HepG2 (cell line): ENCODE results near the gene KIAA1217. TPM values are rescaled to one million over a fixed set of nuclear protein-coding genes. Genes with fewer than 3 reads are reported as not detected.

Experiments
- ATAC-seq: fragments of 200-7000 bp; cut with Tn5 transposase; 3 replicates; pipeline ENCODE4 v1.9.1; 2020; ENCODE audit warnings: mild to moderate bottlenecking, moderate library complexity
- BruUV-seq: library from RNA; stranded (reverse); fragments of 400-500 nt; replicated peaks from 2 replicates; lab custom pipeline; 2021; lab: Mats Ljungman, UMichigan
- CTCF ChIA-PET: fragments of 300-600 bp; formaldehyde crosslinking; extraction: SDS; loops from one replicate; lab custom pipeline; 2021; ENCODE audit warnings: low total read pairs, inconsistent platforms, low intra/inter-chr PET ratio; lab: Yijun Ruan, JAX
- POLR2A ChIA-PET: fragments of 350-600 bp; sonication (Branson Sonifier 250); formaldehyde crosslinking; loops from one replicate; lab custom pipeline; 2020; ENCODE audit warnings: antibody characterized with exemption, inconsistent platforms; lab: Yijun Ruan, JAX
- DNase-seq: peaks from one replicate; pipeline ENCODE4 v3.0.0-alpha.2; 2015; ENCODE audit warnings: low spot score
- FAIRE-seq: peaks from 3 replicates; lab custom pipeline; 2011; peaks lifted over from hg19 to GRCh38; lab: Jason Lieb, UNC
- H2AFZ ChIP-seq: one replicate; pipeline ENCODE4 v1.6.1; 2011; ENCODE audit warnings: low read length, inconsistent platforms
- H3K27ac ChIP-seq: fragments of 300-600 bp; 3 replicates; pipeline ENCODE4 v1.8.0; 2011; ENCODE audit warnings: mixed run types, mild to moderate bottlenecking, mixed read lengths, low read length, inconsistent platforms; ENCODE audit not compliant: insufficient read depth; ENCODE audit errors: extremely low read length
- H3K27me3 ChIP-seq, 2 experiments: fragments of 200-600 bp in 1 of 2; 2 replicates in 1 of 2; 3 replicates in 1 of 2; pipeline versions ENCODE4 v1.6.0 to v1.8.0; 2011; ENCODE audit warnings: low read length in 2 of 2, mild to moderate bottlenecking in 2 of 2, moderate library complexity in 2 of 2, inconsistent platforms in 1 of 2; ENCODE audit not compliant: insufficient read depth in 2 of 2, control insufficient read depth in 1 of 2
- H3K36me3 ChIP-seq, 2 experiments: fragments of 200-600 bp in 1 of 2; replicated peaks in 1 of 2; 2 replicates in 1 of 2; 3 replicates in 1 of 2; pipeline versions ENCODE4 v1.5.1 to v1.8.0; 2011; ENCODE audit warnings: low read length in 2 of 2, inconsistent platforms in 1 of 2; ENCODE audit not compliant: insufficient read depth in 2 of 2, control insufficient read depth in 1 of 2
- H3K4me1 ChIP-seq: 2 replicates; pipeline ENCODE4 v1.5.1; 2012; ENCODE audit warnings: low read length, inconsistent platforms; ENCODE audit not compliant: insufficient read depth
- H3K4me2 ChIP-seq: 2 replicates; pipeline ENCODE4 v1.6.0; 2011; ENCODE audit warnings: low read depth, low read length, inconsistent platforms
- H3K4me3 ChIP-seq, 3 experiments: fragments of 200-600 bp in 1 of 3; sonication (generic), shearing (Covaris generic) in 1 of 3; replicated peaks in 1 of 3; 2 replicates each; pipeline ENCODE4 v1.5.1; 2011 to 2016; ENCODE audit warnings: low read length in 3 of 3, inconsistent platforms in 2 of 3, low read depth in 2 of 3, mild to moderate bottlenecking in 2 of 3, control low read depth in 1 of 3, mixed read lengths in 1 of 3; ENCODE audit not compliant: insufficient read depth in 1 of 3
- H3K79me2 ChIP-seq: one replicate; pipeline ENCODE4 v1.6.1; 2011; ENCODE audit warnings: low read length, inconsistent platforms; ENCODE audit not compliant: insufficient read depth
- H3K9ac ChIP-seq: 2 replicates; pipeline ENCODE4 v1.6.0; 2011; ENCODE audit warnings: mild to moderate bottlenecking, low read depth, low read length, inconsistent platforms; ENCODE audit not compliant: insufficient read depth
- H3K9me3 ChIP-seq: 2 replicates; pipeline ENCODE4 v1.5.1; 2012; ENCODE audit warnings: mild to moderate bottlenecking, low read length
- H4K20me1 ChIP-seq: 2 replicates; pipeline ENCODE4 v1.6.0; 2011; ENCODE audit warnings: inconsistent platforms, mild to moderate bottlenecking, low read length, moderate library complexity; ENCODE audit not compliant: insufficient read depth
- ARNTL ChIP-seq: sonication (generic); formaldehyde crosslinking; IDR thresholded peaks from 2 replicates; pipeline ENCODE4 v1.4.0; 2020; ENCODE audit warnings: mild to moderate bottlenecking, missing genetic modification reagents
- IKZF1 ChIP-seq: fragments of 450-650 bp; IDR thresholded peaks from 2 replicates; pipeline ENCODE4 v1.7.1; 2016
- JUN ChIP-seq: sonication (generic); formaldehyde crosslinking; IDR thresholded peaks from 2 replicates; pipeline ENCODE4 v1.4.0; 2020; ENCODE audit warnings: mild to moderate bottlenecking, missing genetic modification reagents
- SALL2 ChIP-seq: sonication (generic); formaldehyde crosslinking; IDR thresholded peaks from 2 replicates; pipeline ENCODE4 v1.8.1; 2023; ENCODE audit warnings: mild to moderate bottlenecking, missing genetic modification reagents, inconsistent platforms
- SP5 ChIP-seq: IDR thresholded peaks from 2 replicates; pipeline ENCODE4 v1.6.1; 2016; ENCODE audit warnings: low read depth, borderline replicate concordance
- SYNCRIP ChIP-seq: fragments of 200-400 bp; formaldehyde crosslinking; IDR thresholded peaks from 2 replicates; pipeline ENCODE4 v1.6.1; 2018; ENCODE audit warnings: mild to moderate bottlenecking, low read depth, low read length; ENCODE audit not compliant: insufficient read depth
- XRCC5 ChIP-seq: fragments of 200-400 bp; formaldehyde crosslinking; optimal IDR thresholded peaks from 2 replicates; pipeline ENCODE3; 2017; ENCODE audit warnings: mild to moderate bottlenecking, low read length
- ZNF329 ChIP-seq: sonication (generic); formaldehyde crosslinking; IDR thresholded peaks from 2 replicates; pipeline ENCODE4 v1.9.0; 2021; ENCODE audit warnings: low read depth, mild to moderate bottlenecking, missing genetic modification reagents
- ZNF496 ChIP-seq: sonication (generic); formaldehyde crosslinking; IDR thresholded peaks from 2 replicates; pipeline ENCODE4 v1.8.1; 2023; ENCODE audit warnings: mild to moderate bottlenecking, moderate library complexity, missing genetic modification reagents; ENCODE audit not compliant: insufficient replicate concordance
- ZNF644 ChIP-seq: IDR thresholded peaks from 2 replicates; pipeline ENCODE4 v1.6.1; 2016; ENCODE audit warnings: low read depth
- ZNF674 ChIP-seq: sonication (generic); formaldehyde crosslinking; IDR thresholded peaks from 2 replicates; pipeline ENCODE4 v1.5.0; 2020; ENCODE audit warnings: low read depth, mild to moderate bottlenecking, missing genetic modification reagents
- ZNF773 ChIP-seq: sonication (generic); formaldehyde crosslinking; IDR thresholded peaks from 2 replicates; pipeline ENCODE4 v1.4.0; 2020; ENCODE audit warnings: missing genetic modification reagents, borderline replicate concordance
- ZNF792 ChIP-seq: IDR thresholded peaks from 2 replicates; pipeline ENCODE4 v1.6.1; 2016
- ZNF839 ChIP-seq: sonication (generic); formaldehyde crosslinking; IDR thresholded peaks from 2 replicates; pipeline ENCODE4 v1.4.0; 2020; ENCODE audit warnings: missing genetic modification reagents, mild to moderate bottlenecking, borderline replicate concordance
- ZNF841 ChIP-seq: sonication (generic); formaldehyde crosslinking; IDR thresholded peaks from 2 replicates; pipeline ENCODE4 v1.8.1; 2023; ENCODE audit warnings: missing genetic modification reagents, borderline replicate concordance
- ZSCAN12 ChIP-seq: sonication (generic); formaldehyde crosslinking; IDR thresholded peaks from 2 replicates; pipeline ENCODE4 v1.9.0; 2021; ENCODE audit warnings: mild to moderate bottlenecking, missing genetic modification reagents
- WGBS: methylation state at CpG from one replicate; pipeline ENCODE4 v1.1.6; 2017; ENCODE audit warnings: low lambda C conversion rate; 5-methylcytosine and 5-hydroxymethylcytosine counted together
- in situ Hi-C: cut with HindIII; loops from 2 replicates; pipeline ENCODE4 v1.10.0; 2017; ENCODE audit warnings: low pct_unique_long_range_greater_than_20kb; ENCODE audit not compliant: extremely low pct_ligation_motif_present
- intact Hi-C: fragments of 100-400 bp; cut with micrococcal nuclease; formaldehyde crosslinking; loops from one replicate; pipeline ENCODE4 v1.10.0; 2022; ENCODE audit not compliant: unreplicated experiment
- polyA plus RNA-seq, 8 experiments: library from polyadenylated mRNA; depleted of rRNA in 3 of 8; stranded (reverse) in 7 of 8; unstranded in 1 of 8; fragments of >200 nt; fragmentation: Illumina TruSeq in 4 of 8; extraction: Trizol in 4 of 8; gene quantifications; 2 replicates each; pipeline versions ENCODE4 v1.2.1 to v1.2.3, GENCODE V29; 2011 to 2016; ENCODE audit warnings: low read depth in 4 of 8, missing spikeins in 1 of 8, mixed read lengths in 1 of 8; ENCODE audit not compliant: insufficient read depth in 1 of 8
- total RNA-seq, 5 experiments: library from RNA; depleted of rRNA; stranded (reverse); fragments of >200 nt; fragmentation: Illumina TruSeq; extraction: Trizol; gene quantifications; 2 replicates each; pipeline ENCODE4 v1.2.3, GENCODE V29; 2016; ENCODE audit warnings: low read depth in 1 of 5
- TF ChIP-seq, protein P1 (sequence below): sonication (generic); formaldehyde crosslinking; IDR thresholded peaks from 2 replicates; pipeline ENCODE4 v1.5.0; 2020; ENCODE audit warnings: missing genetic modification reagents
- TF ChIP-seq, protein P2 (sequence below): IDR thresholded peaks from 2 replicates; pipeline ENCODE4 v1.6.1; 2016; ENCODE audit warnings: low read depth
- TF ChIP-seq, protein P3 (sequence below): sonication (generic); formaldehyde crosslinking; IDR thresholded peaks from 2 replicates; pipeline ENCODE4 v1.9.0; 2022; ENCODE audit warnings: missing genetic modification reagents, mild to moderate bottlenecking, borderline replicate concordance

The KIAA1217 gene
- total and polyA plus RNA-seq, 2 of the 13 experiments (the other 11 are each of a cell fraction or from before 2014, with no cell fraction given), result 4.6 to 10.9 TPM

DNA sequence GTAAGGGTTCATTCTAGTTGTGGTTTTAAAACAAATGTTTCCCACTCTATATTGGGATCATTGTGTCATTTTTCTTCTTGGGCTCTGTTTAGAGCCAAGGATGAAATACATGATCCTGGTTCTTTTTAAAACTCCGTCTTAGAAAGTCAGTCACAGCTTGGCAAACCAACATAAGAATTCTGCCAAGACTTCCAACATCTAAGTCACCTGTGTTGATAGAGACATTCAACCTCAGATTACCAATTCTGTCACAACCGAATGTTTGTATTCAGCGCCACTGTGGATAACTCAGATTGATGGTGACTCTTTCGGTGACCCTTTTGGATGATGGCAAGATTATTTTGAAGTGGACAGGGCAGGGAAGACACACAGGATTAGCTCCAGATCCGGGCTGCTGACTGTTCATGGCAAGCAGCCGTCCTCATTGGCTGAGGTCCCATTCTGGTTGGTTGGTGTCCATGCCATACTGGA lies 259.4 kb downstream of the KIAA1217 start:
- no TSS peak for BruUV-seq
- no peak for ATAC-seq
- H3K4me1 ChIP-seq, result peaks cover 53% of the 10 kb centered on the region
- H3K27ac ChIP-seq, result no peak overlapping the region
- WGBS, result 100% methylated on average over 4 of the region's 6 CpGs
- no peak for DNase-seq
- H3K27me3 ChIP-seq, result no peaks in the 10 kb centered on the region
- H3K36me3 ChIP-seq, result peaks cover 5 to 8% of the 10 kb centered on the region in 2 experiments; a peak in 4 of 5 replicates
- CTCF ChIA-PET, result no interaction called here
- H3K9me3 ChIP-seq, result no peaks in the 10 kb centered on the region
- TF ChIP-seq ZSCAN12 (CRISPR knock-in tag), result no peak
- no peak for TF ChIP-seq SP5 (CRISPR knock-in tag)
- TF ChIP-seq SYNCRIP, result no peak
- no peak for TF ChIP-seq ZNF644
- no peak for TF ChIP-seq ZNF839 (CRISPR knock-in tag)
- no peak for TF ChIP-seq IKZF1
- TF ChIP-seq, protein P1, sequence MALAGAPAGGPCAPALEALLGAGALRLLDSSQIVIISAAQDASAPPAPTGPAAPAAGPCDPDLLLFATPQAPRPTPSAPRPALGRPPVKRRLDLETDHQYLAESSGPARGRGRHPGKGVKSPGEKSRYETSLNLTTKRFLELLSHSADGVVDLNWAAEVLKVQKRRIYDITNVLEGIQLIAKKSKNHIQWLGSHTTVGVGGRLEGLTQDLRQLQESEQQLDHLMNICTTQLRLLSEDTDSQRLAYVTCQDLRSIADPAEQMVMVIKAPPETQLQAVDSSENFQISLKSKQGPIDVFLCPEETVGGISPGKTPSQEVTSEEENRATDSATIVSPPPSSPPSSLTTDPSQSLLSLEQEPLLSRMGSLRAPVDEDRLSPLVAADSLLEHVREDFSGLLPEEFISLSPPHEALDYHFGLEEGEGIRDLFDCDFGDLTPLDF (CRISPR knock-in tag), result no peak
- TF ChIP-seq ZNF329 (CRISPR knock-in tag), result no peak
- TF ChIP-seq, protein P2, sequence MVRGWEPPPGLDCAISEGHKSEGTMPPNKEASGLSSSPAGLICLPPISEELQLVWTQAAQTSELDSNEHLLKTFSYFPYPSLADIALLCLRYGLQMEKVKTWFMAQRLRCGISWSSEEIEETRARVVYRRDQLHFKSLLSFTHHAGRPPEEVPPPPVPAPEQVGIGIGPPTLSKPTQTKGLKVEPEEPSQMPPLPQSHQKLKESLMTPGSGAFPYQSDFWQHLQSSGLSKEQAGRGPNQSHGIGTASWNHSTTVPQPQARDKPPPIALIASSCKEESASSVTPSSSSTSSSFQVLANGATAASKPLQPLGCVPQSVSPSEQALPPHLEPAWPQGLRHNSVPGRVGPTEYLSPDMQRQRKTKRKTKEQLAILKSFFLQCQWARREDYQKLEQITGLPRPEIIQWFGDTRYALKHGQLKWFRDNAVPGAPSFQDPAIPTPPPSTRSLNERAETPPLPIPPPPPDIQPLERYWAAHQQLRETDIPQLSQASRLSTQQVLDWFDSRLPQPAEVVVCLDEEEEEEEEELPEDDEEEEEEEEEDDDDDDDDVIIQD (CRISPR knock-in tag), result no peak
- TF ChIP-seq SALL2 (CRISPR knock-in tag), result no peak
- no peak for TF ChIP-seq XRCC5
- TF ChIP-seq, protein P3, sequence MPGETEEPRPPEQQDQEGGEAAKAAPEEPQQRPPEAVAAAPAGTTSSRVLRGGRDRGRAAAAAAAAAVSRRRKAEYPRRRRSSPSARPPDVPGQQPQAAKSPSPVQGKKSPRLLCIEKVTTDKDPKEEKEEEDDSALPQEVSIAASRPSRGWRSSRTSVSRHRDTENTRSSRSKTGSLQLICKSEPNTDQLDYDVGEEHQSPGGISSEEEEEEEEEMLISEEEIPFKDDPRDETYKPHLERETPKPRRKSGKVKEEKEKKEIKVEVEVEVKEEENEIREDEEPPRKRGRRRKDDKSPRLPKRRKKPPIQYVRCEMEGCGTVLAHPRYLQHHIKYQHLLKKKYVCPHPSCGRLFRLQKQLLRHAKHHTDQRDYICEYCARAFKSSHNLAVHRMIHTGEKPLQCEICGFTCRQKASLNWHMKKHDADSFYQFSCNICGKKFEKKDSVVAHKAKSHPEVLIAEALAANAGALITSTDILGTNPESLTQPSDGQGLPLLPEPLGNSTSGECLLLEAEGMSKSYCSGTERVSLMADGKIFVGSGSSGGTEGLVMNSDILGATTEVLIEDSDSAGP (CRISPR knock-in tag), result no peak
- TF ChIP-seq ARNTL (CRISPR knock-in tag), result no peak
- TF ChIP-seq ZNF674 (CRISPR knock-in tag), result no peak
- no peak for TF ChIP-seq JUN (CRISPR knock-in tag)
- TF ChIP-seq ZNF841 (CRISPR knock-in tag), result no peak
- TF ChIP-seq ZNF496 (CRISPR knock-in tag), result no peak
- TF ChIP-seq ZNF773 (CRISPR knock-in tag), result no peak
- no peak for TF ChIP-seq ZNF792 (CRISPR knock-in tag)
- peak overlapping the region; percentile 95 for H3K4me2 ChIP-seq
- intact Hi-C loops (loop anchor here (10.0 kb wide), 1 partner anchor 86 kb away; no protein-coding TSS in a partner anchor), in situ Hi-C loops (no loop called here)
- no peaks in the 10 kb centered on the region for H4K20me1 ChIP-seq
- no peak overlapping the region for H3K9ac ChIP-seq
- H3K79me2 ChIP-seq, result peaks cover 28% of the 10 kb centered on the region
- peak overlapping the region in 2 of 3 experiments; percentile 6 to 67; a peak in 3 of 6 replicates for H3K4me3 ChIP-seq
- POLR2A ChIA-PET, result no interaction called here
- FAIRE-seq, result peak; percentile 4
- no peak overlapping the region for H2AFZ ChIP-seq
